ENCODE data around the gene ZNF280D.

Gene ZNF280D

DNA sequence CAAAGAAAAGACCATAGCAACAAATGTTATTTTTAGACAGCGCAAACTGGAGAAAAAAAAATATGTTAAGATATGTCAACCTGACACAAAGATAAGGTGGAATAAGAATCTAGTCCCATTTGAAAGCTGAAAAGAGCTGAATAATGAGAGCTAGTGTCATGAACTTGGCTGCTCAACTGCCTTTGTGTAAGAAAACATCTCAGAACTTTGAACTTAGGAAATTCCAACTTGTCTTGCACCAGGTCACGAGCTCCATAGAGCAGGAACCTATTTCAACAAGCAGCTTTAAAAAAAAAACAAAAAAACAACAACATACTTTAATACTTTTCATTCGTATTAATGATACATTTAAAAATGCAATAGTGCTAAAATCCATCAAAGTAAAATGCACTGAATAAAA is 79.5 kb downstream of the ZNF280D start:
- H2BK5ac ChIP-seq (ENCODE audit: low read length) = no peak overlapping the region
- no peak overlapping the region for H4K91ac ChIP-seq (ENCODE audit: low read depth, low read length, poor library complexity)
- H3K9me3 ChIP-seq (replicated peaks in 1 of 2; ENCODE audit: control insufficient read depth in 2 of 2, insufficient read depth in 1 of 2, low read depth in 1 of 2, low read length in 2 of 2) = no peaks in the 10 kb centered on the region
- H2BK15ac ChIP-seq (ENCODE audit: low read length) = no peak overlapping the region
- no peak overlapping the region for H2AK5ac ChIP-seq (ENCODE audit: low read depth, low read length)
- no peak overlapping the region for H2BK12ac ChIP-seq (ENCODE audit: low read length)
- H3K4ac ChIP-seq (ENCODE audit: low read length) = no peak overlapping the region
- no CpG with 5 or more reads among the region's 3 CpGs for WGBS, 2 donors (ENCODE audit: extremely low coverage in 2 of 2, insufficient read length in 2 of 2, insufficient replicate concordance in 1 of 2)
- no peaks in the 10 kb centered on the region for H3K27me3 ChIP-seq (ENCODE audit: control insufficient read depth in 3 of 3, insufficient read depth in 3 of 3, low read depth in 1 of 3, low read length in 3 of 3)
- no peak overlapping the region for H2AFZ ChIP-seq (ENCODE audit: low read length)
- H3K14ac ChIP-seq (ENCODE audit: low read length) = no peak overlapping the region
- no peak overlapping the region for H3K4me2 ChIP-seq (ENCODE audit: insufficient read depth, low read length, poor library complexity, severe bottlenecking)
- H3K79me1 ChIP-seq (ENCODE audit: low read depth, low read length) = no peaks in the 10 kb centered on the region
- no peak for DNase-seq (ENCODE audit: low spot score)
- no peak overlapping the region for H3K18ac ChIP-seq (ENCODE audit: low read length)
- H3K9ac ChIP-seq (ENCODE audit: low read depth, low read length, poor library complexity) = no peak overlapping the region
- H3K4me1 ChIP-seq (ENCODE audit: control insufficient read depth in 2 of 2, insufficient read depth in 1 of 2, low read depth in 1 of 2, low read length in 2 of 2) = peaks cover 0 to 2% of the 10 kb centered on the region in 2 donors
- no peaks in the 10 kb centered on the region for H3K36me3 ChIP-seq (replicated peaks in 1 of 2; ENCODE audit: control insufficient read depth in 2 of 2, insufficient read depth in 2 of 2, low read length in 2 of 2)
- H3K27ac ChIP-seq (replicated peaks; ENCODE audit: low read length) = no peak overlapping the region
- no peak overlapping the region for H3K4me3 ChIP-seq (ENCODE audit: low read length in 2 of 2)
- no peak overlapping the region for H4K8ac ChIP-seq (ENCODE audit: low read depth, low read length)
- H2BK120ac ChIP-seq (ENCODE audit: low read depth, low read length) = no peak overlapping the region
- no peak overlapping the region for H3K23ac ChIP-seq (ENCODE audit: low read depth, low read length, poor library complexity)

DNA sequence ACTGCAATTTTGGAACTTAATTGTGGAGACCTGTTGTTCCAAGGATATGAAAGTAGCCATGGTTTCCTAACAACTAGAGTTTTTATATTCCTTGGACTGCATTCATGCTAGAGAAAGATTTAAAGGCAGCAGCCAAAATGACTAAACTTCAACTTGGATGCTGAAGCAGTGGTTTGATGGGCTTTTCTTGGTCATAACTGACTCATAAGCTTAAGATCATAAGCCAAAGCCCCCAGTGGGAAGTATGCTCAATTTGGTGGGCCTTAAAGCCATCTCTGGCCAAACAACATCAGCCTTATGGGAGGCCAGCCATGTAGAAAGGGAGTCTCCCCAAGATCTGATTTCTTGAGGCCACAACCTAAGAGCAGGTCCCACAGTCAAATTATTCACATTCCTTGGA is 80.2 kb downstream of the ZNF280D start:
- no peak overlapping the region for H3K4me3 ChIP-seq (ENCODE audit: low read length in 2 of 2)
- no peak overlapping the region for H4K91ac ChIP-seq (ENCODE audit: low read depth, low read length, poor library complexity)
- H2BK12ac ChIP-seq (ENCODE audit: low read length) = no peak overlapping the region
- no peak overlapping the region for H3K9ac ChIP-seq (ENCODE audit: low read depth, low read length, poor library complexity)
- H3K27ac ChIP-seq (replicated peaks; ENCODE audit: low read length) = no peak overlapping the region
- H2BK5ac ChIP-seq (ENCODE audit: low read length) = no peak overlapping the region
- no peak overlapping the region for H4K8ac ChIP-seq (ENCODE audit: low read depth, low read length)
- no peaks in the 10 kb centered on the region for H3K9me3 ChIP-seq (replicated peaks in 1 of 2; ENCODE audit: control insufficient read depth in 2 of 2, insufficient read depth in 1 of 2, low read depth in 1 of 2, low read length in 2 of 2)
- H3K14ac ChIP-seq (ENCODE audit: low read length) = no peak overlapping the region
- H2AK5ac ChIP-seq (ENCODE audit: low read depth, low read length) = no peak overlapping the region
- no peak overlapping the region for H2AFZ ChIP-seq (ENCODE audit: low read length)
- peaks cover 0 to 2% of the 10 kb centered on the region in 2 donors for H3K4me1 ChIP-seq (ENCODE audit: control insufficient read depth in 2 of 2, insufficient read depth in 1 of 2, low read depth in 1 of 2, low read length in 2 of 2)
- H3K27me3 ChIP-seq (ENCODE audit: control insufficient read depth in 3 of 3, insufficient read depth in 3 of 3, low read depth in 1 of 3, low read length in 3 of 3) = no peaks in the 10 kb centered on the region
- no peak overlapping the region for H2BK120ac ChIP-seq (ENCODE audit: low read depth, low read length)
- no peaks in the 10 kb centered on the region for H3K79me1 ChIP-seq (ENCODE audit: low read depth, low read length)
- no peak overlapping the region for H3K18ac ChIP-seq (ENCODE audit: low read length)
- no peak for DNase-seq (ENCODE audit: low spot score)
- no peak overlapping the region for H3K4ac ChIP-seq (ENCODE audit: low read length)
- H3K36me3 ChIP-seq (replicated peaks in 1 of 2; ENCODE audit: control insufficient read depth in 2 of 2, insufficient read depth in 2 of 2, low read length in 2 of 2) = no peaks in the 10 kb centered on the region
- no peak overlapping the region for H2BK15ac ChIP-seq (ENCODE audit: low read length)
- no peak overlapping the region for H3K23ac ChIP-seq (ENCODE audit: low read depth, low read length, poor library complexity)
- no peak overlapping the region for H3K4me2 ChIP-seq (ENCODE audit: insufficient read depth, low read length, poor library complexity, severe bottlenecking)

DNA sequence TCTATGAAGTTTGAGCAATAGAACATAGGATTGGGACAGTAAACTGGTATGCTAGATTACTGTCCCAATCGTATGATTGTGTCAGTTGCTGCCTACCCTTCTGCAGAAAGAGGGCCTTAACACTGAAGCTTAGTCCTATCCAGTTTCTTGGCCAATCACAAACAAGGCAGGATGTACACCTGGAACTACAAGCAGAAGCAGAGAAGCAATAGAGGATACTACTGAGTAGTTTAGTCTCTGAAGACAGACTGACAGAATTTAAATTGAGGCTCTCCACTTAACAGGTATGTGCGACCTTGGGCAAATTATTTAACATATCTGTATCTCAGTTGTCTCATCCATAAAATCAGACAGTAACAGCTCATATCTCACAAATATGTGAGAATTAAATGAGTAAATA is 85.0 kb downstream of the ZNF280D start:
- H2BK15ac ChIP-seq (ENCODE audit: low read length) = no peak overlapping the region
- no peaks in the 10 kb centered on the region for H3K36me3 ChIP-seq (replicated peaks in 1 of 2; ENCODE audit: control insufficient read depth in 2 of 2, insufficient read depth in 2 of 2, low read length in 2 of 2)
- H2AFZ ChIP-seq (ENCODE audit: low read length) = no peak overlapping the region
- DNase-seq (ENCODE audit: low spot score) = no peak
- H3K27me3 ChIP-seq (ENCODE audit: control insufficient read depth in 3 of 3, insufficient read depth in 3 of 3, low read depth in 1 of 3, low read length in 3 of 3) = no peaks in the 10 kb centered on the region
- no peak overlapping the region for H2BK120ac ChIP-seq (ENCODE audit: low read depth, low read length)
- no peak overlapping the region for H3K4ac ChIP-seq (ENCODE audit: low read length)
- H3K4me2 ChIP-seq (ENCODE audit: insufficient read depth, low read length, poor library complexity, severe bottlenecking) = no peak overlapping the region
- no peak overlapping the region for H2BK5ac ChIP-seq (ENCODE audit: low read length)
- H3K27ac ChIP-seq (replicated peaks; ENCODE audit: low read length) = no peak overlapping the region
- no peak overlapping the region for H3K9ac ChIP-seq (ENCODE audit: low read depth, low read length, poor library complexity)
- H3K4me1 ChIP-seq (ENCODE audit: control insufficient read depth in 2 of 2, insufficient read depth in 1 of 2, low read depth in 1 of 2, low read length in 2 of 2) = no peaks in the 10 kb centered on the region
- no peak overlapping the region for H4K91ac ChIP-seq (ENCODE audit: low read depth, low read length, poor library complexity)
- H2BK12ac ChIP-seq (ENCODE audit: low read length) = no peak overlapping the region
- no peak overlapping the region for H3K14ac ChIP-seq (ENCODE audit: low read length)
- H4K8ac ChIP-seq (ENCODE audit: low read depth, low read length) = no peak overlapping the region
- no peak overlapping the region for H3K4me3 ChIP-seq (ENCODE audit: low read length in 2 of 2)
- no peak overlapping the region for H3K23ac ChIP-seq (ENCODE audit: low read depth, low read length, poor library complexity)
- WGBS, 2 donors (ENCODE audit: extremely low coverage in 2 of 2, insufficient read length in 2 of 2, insufficient replicate concordance in 1 of 2) = no CpG with 5 or more reads among the region's 2 CpGs
- H3K9me3 ChIP-seq (replicated peaks in 1 of 2; ENCODE audit: control insufficient read depth in 2 of 2, insufficient read depth in 1 of 2, low read depth in 1 of 2, low read length in 2 of 2) = no peaks in the 10 kb centered on the region
- no peak overlapping the region for H3K18ac ChIP-seq (ENCODE audit: low read length)
- H3K79me1 ChIP-seq (ENCODE audit: low read depth, low read length) = no peaks in the 10 kb centered on the region
- H2AK5ac ChIP-seq (ENCODE audit: low read depth, low read length) = no peak overlapping the region

- Histone ChIP-seq H4K91ac (ENCODE audit: low read depth, low read length, poor library complexity) (no peak overlapping the region), H3K4me2 (ENCODE audit: insufficient read depth, low read length, poor library complexity, severe bottlenecking) (no peak overlapping the region), H2BK5ac (ENCODE audit: low read length) (no peak overlapping the region), H3K23ac (ENCODE audit: low read depth, low read length, poor library complexity) (no peak overlapping the region), H4K8ac (ENCODE audit: low read depth, low read length) (no peak overlapping the region), H3K4me1 (ENCODE audit: control insufficient read depth in 2 of 2, insufficient read depth in 1 of 2, low read depth in 1 of 2, low read length in 2 of 2) (no peaks in the 10 kb centered on the region), H3K36me3 (replicated peaks in 1 of 2; ENCODE audit: control insufficient read depth in 2 of 2, insufficient read depth in 2 of 2, low read length in 2 of 2) (no peaks in the 10 kb centered on the region), H3K9ac (ENCODE audit: low read depth, low read length, poor library complexity) (no peak overlapping the region), H3K79me1 (ENCODE audit: low read depth, low read length) (no peaks in the 10 kb centered on the region), H2AFZ (ENCODE audit: low read length) (no peak overlapping the region), H3K18ac (ENCODE audit: low read length) (no peak overlapping the region), H3K14ac (ENCODE audit: low read length) (no peak overlapping the region), H3K9me3 (replicated peaks in 1 of 2; ENCODE audit: control insufficient read depth in 2 of 2, insufficient read depth in 1 of 2, low read depth in 1 of 2, low read length in 2 of 2) (no peaks in the 10 kb centered on the region), H3K27ac (replicated peaks; ENCODE audit: low read length) (no peak overlapping the region), H3K27me3 (ENCODE audit: control insufficient read depth in 3 of 3, insufficient read depth in 3 of 3, low read depth in 1 of 3, low read length in 3 of 3) (no peaks in the 10 kb centered on the region), H2BK15ac (ENCODE audit: low read length) (no peak overlapping the region), H3K4me3 (ENCODE audit: low read length in 2 of 2) (no peak overlapping the region), H2AK5ac (ENCODE audit: low read depth, low read length) (no peak overlapping the region), H3K4ac (ENCODE audit: low read length) (no peak overlapping the region), H2BK120ac (ENCODE audit: low read depth, low read length) (no peak overlapping the region), H2BK12ac (ENCODE audit: low read length) (no peak overlapping the region)
- no peak for DNase-seq (ENCODE audit: low spot score)
- WGBS, 2 donors (ENCODE audit: extremely low coverage in 2 of 2, insufficient read length in 2 of 2, insufficient replicate concordance in 1 of 2) = no CpG with 5 or more reads among the region's 2 CpGs
These were observed 92.8 kb downstream of the ZNF280D start for GRCh38 chr15:56640549-56640948.
